Psoas muscle (tissue), 8 donors: Measurements from ENCODE around the gene COPS7A. TPM values are rescaled to one million over a fixed set of nuclear protein-coding genes. Genes with fewer than 3 reads are reported as not detected.

Experiments
- ATAC-seq, 4 donors: fragments of 200-7000 bp; cut with Tn5 transposase; one replicate each; pipeline ENCODE4 v1.9.1; 2020; ENCODE audit warnings: moderate library complexity in 3 of 4, mild to moderate bottlenecking in 2 of 4
- DNase-seq, 2 donors: peaks; one replicate each; pipeline ENCODE4 v3.0.0-alpha.2; 2020
- H3K27ac ChIP-seq: fragments of 200-600 bp; one replicate; pipeline ENCODE4 v1.8.0; 2022
- H3K27me3 ChIP-seq, 3 donors: fragments of 200-600 bp in 1 of 3; one replicate each; pipeline versions ENCODE4 v1.6.1 to v1.8.0; 2013 to 2022; ENCODE audit warnings: low read length in 2 of 3, mild to moderate bottlenecking in 2 of 3, moderate library complexity in 1 of 3; ENCODE audit not compliant: insufficient read depth in 3 of 3
- H3K36me3 ChIP-seq, 2 donors: fragments of 200-600 bp in 1 of 2; one replicate each; pipeline versions ENCODE4 v1.6.1 to v1.8.0; 2013 to 2022; ENCODE audit warnings: low read depth in 1 of 2, mild to moderate bottlenecking in 1 of 2, moderate library complexity in 1 of 2; ENCODE audit not compliant: insufficient read depth in 1 of 2
- H3K4me1 ChIP-seq: fragments of 200-600 bp; one replicate; pipeline ENCODE4 v1.8.0; 2022
- H3K4me3 ChIP-seq: fragments of 200-600 bp; one replicate; pipeline ENCODE4 v1.8.0; 2022; ENCODE audit warnings: mild to moderate bottlenecking
- H3K9me3 ChIP-seq: fragments of 200-600 bp; one replicate; pipeline ENCODE4 v1.8.0; 2022
- CTCF ChIP-seq: fragments of 200-600 bp; IDR thresholded peaks from one replicate; pipeline ENCODE4 v1.8.0; 2022; ENCODE audit warnings: antibody characterized with exemption
- WGBS, 3 donors: extraction: QIAGEN DNeasy Blood & Tissue Kit; methylation state at CpG; one replicate each; pipeline versions ENCODE4 v1.1.6 to v1.1.7; 2013; 5-methylcytosine and 5-hydroxymethylcytosine counted together
- intact Hi-C, 2 donors: fragments of 100-400 bp; cut with DNase I; formaldehyde crosslinking; loops; one replicate each; pipeline versions ENCODE4 v1.11.0 to v1.14.2; 2022
- long read RNA-seq, 2 donors: library from polyadenylated mRNA; unstranded; transcript quantifications; one replicate each; pipeline ENCODE4 v2.0.0, GENCODE V29; 2021
- polyA plus RNA-seq, 3 donors: library from polyadenylated mRNA; stranded (reverse); fragments of 200-250 nt; gene quantifications; one replicate each; pipeline ENCODE4 v1.2.3, GENCODE V29; 2013
- total RNA-seq, 4 donors: library from RNA; stranded (reverse); fragmentation: NEBNext Ultra II Directional in 2 of 4; extraction: Animal tissue kit (Norgen Biotek cat#: 25700) in 2 of 4; gene quantifications; one replicate each; pipeline versions ENCODE4 v1.2.1 to v1.2.4, GENCODE V29; 2021 to 2023
- donor health status: healthy with polysubstance abuse.
- donor health status: DM: no; HTN: no; CAD: no; lungs with moderate emphysema.
- donor health status: Bipolar disorder and iron deficiency.
- donor health status: healthy.
- donor health status: DM: yes; HTN: yes; CAD: no.
- donor health status: DM: no; HTN: no; CAD: no.
- donor health status: DM: no; HTN: no; CAD: no.
- donor health status: DM: yes; HTN: yes; CAD: no.

COPS7A gene
- 10 to 100 TPM; 72.3 to 86.2 (median 77.1) TPM for total RNA-seq
- 100 to 1,000 TPM in 2 of 3 donors, 10 to 100 TPM in 1; 79.2 to 157 (median 104) TPM for polyA plus RNA-seq
- long read RNA-seq, donor 1, transcript COPS7A-204 (7 exons, 2,034 nt): minor isoform, 6 of 106 reads
- long read RNA-seq, donor 1, transcript COPS7A-210 (8 exons, 1,832 nt): minor isoform, 15 of 106 reads
- long read RNA-seq, donor 1, transcript COPS7A-215 (8 exons, 2,127 nt): major isoform, 64 of 106 reads
- long read RNA-seq, donor 1, transcript COPS7A-201 (8 exons, 1,721 nt): minor isoform, 8 of 106 reads
- long read RNA-seq, donor 1, partial matches to known transcripts: 2 of 106 reads
- long read RNA-seq, donor 1, other reads (novel, unspliced or antisense): 8 of 106 reads
- long read RNA-seq, donor 2, transcript COPS7A-204 (7 exons, 2,034 nt): minor isoform, 8 of 201 reads
- long read RNA-seq, donor 2, transcript COPS7A-215 (8 exons, 2,127 nt): major isoform, 114 of 201 reads
- long read RNA-seq, donor 2, transcript COPS7A-201 (8 exons, 1,721 nt): minor isoform, 26 of 201 reads
- long read RNA-seq, donor 2, transcript COPS7A-210 (8 exons, 1,832 nt): minor isoform, 25 of 201 reads
- long read RNA-seq, donor 2, partial matches to known transcripts: 8 of 201 reads
- long read RNA-seq, donor 2, other reads (novel, unspliced or antisense): 12 of 201 reads

DNA sequence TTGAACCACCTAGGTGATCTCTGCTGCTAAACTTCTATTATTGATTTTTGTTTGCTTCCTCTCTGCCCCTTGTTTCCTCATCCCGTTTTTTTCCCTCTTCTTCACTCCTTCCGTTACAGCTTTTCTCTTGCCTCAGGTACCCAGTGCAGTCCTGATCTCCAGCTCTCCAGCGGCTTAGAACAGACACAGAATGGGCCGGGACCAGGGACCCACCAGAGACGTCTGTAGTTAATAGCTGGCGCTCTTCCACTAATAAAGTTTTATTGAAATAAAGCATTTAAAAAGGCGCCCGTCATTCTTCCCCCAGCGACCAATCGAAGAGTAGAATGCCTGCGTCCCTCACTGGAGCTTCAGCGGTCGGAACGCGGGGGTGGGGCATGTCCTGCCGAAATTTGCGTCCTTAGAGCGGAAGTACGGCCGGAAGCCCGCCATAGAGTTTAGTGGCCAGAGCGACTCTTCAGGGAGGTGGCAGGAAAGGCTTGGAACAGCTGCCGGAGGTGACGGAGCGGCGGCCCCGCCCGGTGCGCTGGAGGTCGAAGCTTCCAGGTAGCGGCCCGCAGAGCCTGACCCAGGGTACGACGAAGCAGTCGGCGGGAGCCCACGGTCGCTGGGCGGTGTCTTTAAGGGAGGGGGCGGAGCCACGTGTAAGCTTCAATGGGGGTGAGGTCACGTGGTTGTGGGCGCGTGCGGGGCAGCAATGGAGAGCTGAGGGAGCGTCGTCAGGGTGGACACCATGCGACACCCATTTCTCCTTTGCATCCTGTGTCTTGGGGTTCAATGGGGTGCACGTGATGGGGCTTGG lies at the start of gene COPS7A:
Gene COPS7A, plus strand, starts transcription at position 440 of the 802 bp plus-strand sequence. CDS start 611 bp downstream, outside the sequence.
- Histone ChIP-seq H3K27ac (peak within 1 kb of the TSS; percentile 90), H3K4me1 (peaks cover 11% of the 10 kb centered on the region), H3K4me3 (peak within 1 kb of the TSS; percentile 68), H3K27me3 (peaks cover 0 to 5% (median 0%) of the 10 kb centered on the region in 3 donors), H3K9me3 (no peaks in the 10 kb centered on the region), H3K36me3 (peaks cover 3 to 23% of the 10 kb centered on the region in 2 donors)
- TF ChIP-seq CTCF: no peak
- peak; percentile 97 to 99 (median 98) for ATAC-seq
- peak; percentile 99 for DNase-seq
- intact Hi-C loops: loop anchor here in 1 of 2 donors (1.0 to 5.0 kb wide), 2 partner anchors 29 to 37 kb away; partner anchors contain the start of genes MLF2 and ZNF384
- 0 to 1% (median 0%) methylated on average over 48 to 49 of the region's 49 CpGs for WGBS, 3 donors

DNA sequence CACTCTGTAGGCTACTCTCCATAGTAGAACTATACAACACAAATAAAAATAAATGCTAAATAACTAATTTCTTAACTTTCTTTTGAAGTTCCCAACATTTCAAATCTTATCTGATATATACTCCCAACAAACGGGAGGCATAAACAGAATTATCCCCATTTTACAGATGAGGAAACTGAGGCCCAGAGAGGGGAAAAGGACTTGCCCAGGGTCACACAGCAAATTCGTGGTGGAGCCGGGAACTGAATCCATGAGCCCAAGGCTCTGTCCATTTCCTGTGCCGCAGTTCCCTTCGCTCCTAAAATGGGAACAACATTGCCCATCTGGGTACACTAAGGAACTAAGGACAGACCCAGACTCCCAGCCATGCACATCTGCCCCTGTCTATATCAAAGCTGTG lies 46.9 kb upstream of the COPS7A start:
- Histone ChIP-seq H3K27ac (no peak overlapping the region), H3K27me3 (no peaks in the 10 kb centered on the region), H3K4me1 (no peaks in the 10 kb centered on the region), H3K9me3 (no peaks in the 10 kb centered on the region), H3K4me3 (no peak overlapping the region), H3K36me3 (peaks cover 20 to 95% of the 10 kb centered on the region in 2 donors)
- DNase-seq: no peak
- intact Hi-C loops: no loop called here
- WGBS, 3 donors: 93 to 96% (median 95%) methylated on average over 5 of the region's 5 CpGs
- peak in 1 of 4 donors; percentile 23 for ATAC-seq
- TF ChIP-seq CTCF: no peak

DNA sequence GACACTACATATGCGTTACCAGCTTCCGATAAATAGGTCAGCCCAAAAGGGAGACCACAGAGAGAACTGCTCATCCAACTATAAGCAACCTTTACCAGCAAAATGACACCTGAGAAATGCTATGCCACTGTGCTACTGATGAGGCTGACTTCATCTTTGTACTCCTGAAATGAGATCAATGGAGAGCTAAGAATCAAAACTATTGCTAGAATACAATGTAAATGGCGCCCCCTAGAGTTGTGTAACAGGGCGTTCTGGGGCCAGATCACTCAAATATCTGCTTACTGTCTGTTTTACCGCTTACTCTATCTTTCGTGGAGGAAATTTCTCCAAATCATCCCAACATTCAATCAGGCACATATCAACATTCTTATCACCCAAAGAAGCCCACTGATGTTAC lies 39.2 kb upstream of the COPS7A start:
- H3K27ac ChIP-seq: no peak overlapping the region
- H3K27me3 ChIP-seq: no peaks in the 10 kb centered on the region
- TF ChIP-seq CTCF: peak; percentile 38
- intact Hi-C loops: loop anchor here in 1 of 2 donors (5.0 to 10.0 kb wide), 2 partner anchors 38 to 190 kb away; partner anchors contain the start of genes COPS7A, MRPL51 and NCAPD2
- WGBS, 3 donors: 62 to 68% (median 64%) methylated on average over 6 of the region's 6 CpGs
- peaks cover 2 to 47% of the 10 kb centered on the region in 2 donors for H3K36me3 ChIP-seq
- ATAC-seq: no peak
- H3K9me3 ChIP-seq: no peaks in the 10 kb centered on the region
- H3K4me3 ChIP-seq: no peak overlapping the region
- peaks cover 12% of the 10 kb centered on the region for H3K4me1 ChIP-seq
- no peak for DNase-seq

DNA sequence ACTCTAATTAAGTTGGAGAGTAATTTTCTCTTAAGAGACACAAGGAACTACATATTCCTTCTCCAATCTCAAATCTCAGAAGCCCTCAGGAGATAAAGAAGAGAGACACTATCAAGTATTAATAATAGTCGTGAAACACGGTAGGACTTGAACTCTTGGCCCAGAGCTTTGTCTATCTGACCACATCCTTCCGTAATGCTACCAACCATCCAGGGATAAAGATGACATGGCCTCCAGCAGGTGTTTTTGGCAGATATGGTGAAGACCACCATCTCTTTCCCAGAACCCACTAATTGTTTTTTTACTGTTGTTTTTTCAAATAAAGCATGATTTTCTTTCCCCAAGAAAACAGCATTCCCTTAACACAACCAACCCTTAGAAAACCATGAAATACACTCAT lies 38.0 kb upstream of the COPS7A start:
- peaks cover 2 to 38% of the 10 kb centered on the region in 2 donors for H3K36me3 ChIP-seq
- intact Hi-C loops: loop anchor here in 1 of 2 donors (5.0 to 10.0 kb wide), 2 partner anchors 36 to 191 kb away; partner anchors contain the start of genes COPS7A, MRPL51 and NCAPD2

More for the DNA sequence above, 38.0 kb upstream of the COPS7A start:
- H3K27ac ChIP-seq: no peak overlapping the region
- 75 to 87% (median 75%) methylated on average over 3 of the region's 3 CpGs for WGBS, 3 donors
- no peak overlapping the region for H3K4me3 ChIP-seq
- no peak for ATAC-seq
- H3K9me3 ChIP-seq: no peaks in the 10 kb centered on the region
- peaks cover 21% of the 10 kb centered on the region for H3K4me1 ChIP-seq
- H3K27me3 ChIP-seq: no peaks in the 10 kb centered on the region
- DNase-seq: no peak
- TF ChIP-seq CTCF: no peak
